SK-N-SH (cell line): Measurements from ENCODE around the gene CACNA2D3.

Experiments used
- CTCF ChIP-seq: fragments of 200-600 bp; sonication (generic); IDR thresholded peaks from 2 replicates; pipeline ENCODE4 v1.6.1; 2017; ENCODE audit warnings: antibody characterized with exemption, mild to moderate bottlenecking, moderate library complexity
- USF2 ChIP-seq: fragments of 150-350 bp; IDR thresholded peaks from 2 replicates; pipeline ENCODE4 v1.6.1; 2017; ENCODE audit warnings: antibody characterized with exemption, low read length, low read depth, borderline replicate concordance

DNA sequence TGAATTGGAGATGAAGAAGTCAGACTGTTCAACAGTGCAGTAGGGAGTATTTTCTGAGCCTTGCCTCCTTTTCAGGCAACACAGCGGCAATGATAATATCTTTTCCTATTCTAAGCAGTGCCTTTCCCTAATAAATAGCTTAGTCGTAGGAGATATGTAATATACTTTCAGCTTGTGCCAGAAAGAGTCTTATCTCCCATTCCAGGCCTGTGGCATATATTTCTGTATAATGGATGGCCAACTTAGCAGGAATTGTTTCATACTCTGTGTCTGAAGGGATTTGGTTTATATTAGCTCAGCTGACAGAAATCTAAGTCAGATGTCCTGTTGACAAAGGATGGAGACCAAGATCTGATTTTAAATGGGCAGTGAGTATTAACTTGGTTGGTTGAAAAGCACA, 397.1 kb downstream of the CACNA2D3 start:
- no peak for TF ChIP-seq CTCF
- TF ChIP-seq USF2, result no peak
